Measurements from ENCODE around the gene INPP4B. TPM values are rescaled to one million over a fixed set of nuclear protein-coding genes. Genes with fewer than 3 reads are reported as not detected.
"Not testable (repeated sequence)": the region's sequence is repeated elsewhere in the genome, so short reads cannot be mapped to it uniquely, and the experiment has no call there.

INPP4B gene
- total RNA-seq, 1 donor from 2014 or later = 78.7 TPM

DNA sequence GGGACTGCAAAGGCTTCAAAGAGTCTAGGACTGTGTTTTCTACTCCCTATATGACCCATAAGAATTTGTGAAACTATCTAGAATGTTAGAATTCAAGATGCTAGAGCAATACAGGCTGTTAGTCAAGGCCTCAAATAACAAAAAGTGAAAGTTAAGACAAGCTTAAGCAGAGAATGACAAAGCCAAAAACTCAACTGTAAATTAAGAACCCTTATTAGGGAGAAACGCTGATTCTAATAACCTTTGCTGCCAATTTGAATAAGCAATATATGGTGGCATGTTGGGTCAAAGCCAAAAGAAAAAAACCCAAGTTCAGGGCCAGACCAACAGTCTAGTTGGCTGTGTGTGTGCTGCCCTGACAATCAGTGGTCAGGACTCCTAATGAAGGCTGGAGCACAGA is 160.0 kb downstream of the INPP4B start:
- DNase-seq (ENCODE audit: low spot score) = no peak

DNA sequence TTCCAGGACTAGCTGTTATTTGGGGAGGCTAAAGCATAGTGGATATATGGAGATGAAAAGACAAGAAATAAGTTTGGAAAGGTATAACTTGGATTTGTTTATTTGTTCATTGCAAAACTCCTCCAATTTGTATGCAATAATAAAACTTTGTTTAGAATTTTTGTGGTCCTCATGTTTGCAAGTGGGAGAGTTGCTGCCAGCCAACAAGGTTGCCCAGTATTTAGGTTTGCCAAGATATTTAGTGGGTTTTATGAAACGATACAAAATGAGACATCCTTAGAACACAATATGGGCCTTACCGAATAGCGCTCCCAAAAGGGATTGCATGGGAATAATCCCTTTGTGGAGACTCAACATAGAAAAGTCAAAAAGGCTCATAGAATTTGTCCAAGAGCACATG is 162.1 kb downstream of the INPP4B start:
- DNase-seq (ENCODE audit: low spot score) = no peak

DNA sequence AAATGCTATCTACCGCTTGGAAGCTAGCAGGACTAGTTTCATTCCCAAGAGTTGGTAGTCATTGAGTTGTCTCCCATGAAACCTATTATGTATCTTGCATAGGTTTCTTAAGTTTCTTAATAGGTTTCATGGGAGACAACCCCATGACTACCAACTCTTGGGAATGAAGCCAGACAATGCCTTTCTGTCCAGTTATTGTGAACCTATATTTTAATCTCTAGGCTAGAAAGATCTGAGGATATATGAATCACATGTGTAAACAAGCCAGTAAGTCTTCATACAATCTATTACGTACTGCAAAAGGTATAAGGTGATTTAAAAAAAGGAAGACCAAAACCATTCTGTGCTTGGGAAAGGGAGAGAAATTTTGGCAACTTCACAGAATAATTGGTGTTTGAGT is 162.6 kb downstream of the INPP4B start:
- DNase-seq (ENCODE audit: low spot score) = no peak

DNA sequence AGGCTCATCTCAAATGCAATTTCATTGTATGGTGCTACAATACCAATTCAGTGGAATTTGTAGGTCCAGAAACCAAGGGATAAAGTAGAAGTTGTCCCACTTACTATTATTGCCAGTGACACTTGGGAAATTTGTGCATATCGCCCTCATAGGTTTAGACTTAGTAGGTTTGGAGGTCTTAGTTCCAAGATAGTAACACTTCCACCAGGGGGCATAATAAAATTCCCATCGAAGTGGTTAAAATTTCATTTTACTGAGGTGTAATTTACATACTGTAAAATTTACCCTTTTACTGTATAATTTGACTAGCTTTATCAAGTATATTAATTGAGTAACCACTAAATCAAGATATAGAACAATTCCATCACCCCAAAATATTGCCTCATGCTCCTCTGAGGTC is 174.6 kb downstream of the INPP4B start:
- DNase-seq (ENCODE audit: low spot score) = no peak

DNA sequence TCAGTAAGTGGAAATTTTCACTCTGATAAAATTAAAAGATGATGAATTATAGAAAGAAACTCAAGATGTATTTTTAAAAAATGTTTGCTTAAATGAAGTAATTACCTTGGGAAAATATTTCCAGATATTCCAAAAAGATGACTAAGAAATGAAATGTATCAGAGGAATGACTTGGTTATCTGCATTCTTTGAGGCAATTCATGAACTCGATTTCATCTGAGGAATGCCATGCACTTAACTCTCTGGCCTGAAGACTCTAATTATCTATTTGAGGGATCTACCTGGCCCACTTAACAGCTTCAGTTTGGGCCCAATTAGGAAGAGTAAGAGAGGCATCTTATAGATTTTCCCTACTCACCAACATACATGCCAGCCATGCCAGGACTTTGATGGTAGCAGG is 182.3 kb downstream of the INPP4B start:
- no peak for DNase-seq (ENCODE audit: low spot score)

DNA sequence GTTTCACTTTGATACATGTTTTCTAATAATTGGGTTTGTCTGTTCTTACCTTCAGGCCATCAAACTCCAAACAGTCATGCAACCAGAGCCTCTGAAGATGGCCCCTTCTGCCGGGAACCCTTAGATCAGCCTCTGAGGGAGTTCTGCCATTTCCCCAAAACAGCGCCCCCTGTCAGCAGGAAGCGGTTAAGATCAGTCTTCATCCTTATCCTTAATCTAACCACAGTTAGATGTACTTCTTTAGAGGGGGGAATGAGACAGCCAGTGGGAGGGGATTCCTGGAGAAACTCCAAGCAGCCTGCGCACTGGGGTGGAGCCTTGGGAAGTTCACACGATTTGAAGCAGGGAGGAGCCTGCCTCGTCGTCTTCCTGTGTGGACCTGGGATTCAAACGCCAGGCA is 185.4 kb downstream of the INPP4B start:
- no peak for DNase-seq (ENCODE audit: low spot score)

DNA sequence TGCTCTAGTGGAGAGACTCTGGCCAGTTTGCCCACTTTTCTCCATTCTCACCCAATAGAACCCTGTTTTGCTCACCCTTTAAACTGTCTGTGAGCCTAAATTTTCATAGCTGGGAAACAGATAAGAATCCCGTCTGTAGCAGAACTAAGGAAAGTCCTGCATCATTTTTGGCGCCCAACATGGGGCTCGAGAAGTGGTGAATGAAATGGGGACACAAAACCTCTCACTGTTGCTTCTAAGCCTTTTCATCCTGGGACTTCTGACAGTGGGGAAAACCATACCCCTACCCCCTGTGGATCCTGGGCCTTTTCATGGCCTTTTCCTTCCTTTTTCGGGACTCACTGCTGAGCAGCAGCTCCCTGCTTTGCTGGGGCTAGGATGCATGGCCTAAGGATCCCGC is 189.9 kb downstream of the INPP4B start:
- DNase-seq (ENCODE audit: low spot score) = no peak

DNA sequence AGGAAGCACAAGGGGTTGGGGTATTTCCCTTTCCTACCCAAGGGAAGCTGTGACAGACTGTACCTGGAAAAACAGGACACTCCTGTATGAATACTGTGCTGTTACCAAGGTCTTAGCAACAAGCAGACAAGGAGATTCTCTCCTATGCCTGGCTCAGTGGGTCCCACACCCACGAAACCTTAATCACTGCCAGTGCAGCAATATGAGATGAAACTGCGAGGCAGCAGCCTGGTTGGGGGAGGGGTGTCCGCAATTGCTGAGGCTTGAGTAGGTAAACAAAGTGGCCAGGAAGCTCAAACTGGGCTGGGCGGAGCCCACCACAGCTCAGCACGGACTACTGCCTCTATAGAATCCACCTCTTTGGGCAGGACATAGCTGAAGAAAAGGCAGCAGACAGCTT is 197.7 kb downstream of the INPP4B start:
- no peak for DNase-seq (ENCODE audit: low spot score)

DNA sequence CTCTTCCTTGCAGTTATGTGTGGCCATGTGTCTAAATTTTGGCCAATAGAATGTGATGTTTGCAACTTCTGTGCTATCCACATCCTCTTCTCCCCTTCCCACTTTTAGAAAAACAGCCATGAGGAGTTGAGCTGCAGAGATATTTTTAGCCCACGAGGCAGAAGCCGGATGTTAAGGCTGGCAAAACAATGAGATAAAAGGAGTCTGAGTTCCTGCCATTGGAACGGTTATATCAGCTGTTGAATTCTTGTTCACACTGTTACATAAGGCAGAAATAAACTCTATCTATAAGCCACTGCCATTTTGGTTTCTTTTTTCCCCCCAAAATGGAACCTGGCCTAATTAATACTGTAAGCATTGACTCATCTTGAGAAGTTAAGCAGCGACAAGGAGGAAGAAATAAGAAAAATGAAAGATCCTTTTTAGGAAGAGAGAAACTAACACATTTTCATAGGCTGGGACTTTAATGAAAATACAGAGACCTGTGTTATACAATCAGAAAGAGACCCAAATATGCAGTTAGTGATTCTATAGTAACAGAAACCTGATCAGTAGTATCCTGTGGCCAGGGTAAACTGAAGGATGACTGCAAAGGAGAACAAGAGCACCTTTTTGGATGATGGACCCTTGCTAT is 200.5 kb downstream of the INPP4B start:
- peak; percentile 18 for DNase-seq (ENCODE audit: low spot score)

DNA sequence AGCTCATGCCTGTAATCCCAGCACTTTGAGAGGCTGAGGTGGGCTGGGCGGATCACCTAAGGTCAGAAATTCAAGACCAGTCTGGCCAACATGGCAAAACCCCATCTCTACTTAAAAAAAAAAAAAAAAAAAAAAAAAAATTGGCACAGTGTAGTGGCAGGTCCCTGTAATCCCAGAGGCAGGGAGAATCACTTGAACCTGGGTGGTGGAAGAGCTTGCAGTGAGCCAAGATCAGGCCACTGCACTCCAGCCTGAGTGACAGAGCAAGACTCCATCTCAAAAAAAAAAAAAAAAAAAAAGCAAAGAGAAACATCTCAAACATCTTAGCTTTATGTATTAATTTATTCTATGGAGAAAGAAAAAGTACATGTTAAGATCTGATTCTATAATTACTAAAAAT is 201.5 kb downstream of the INPP4B start:
- not testable (repeated sequence) for DNase-seq (ENCODE audit: low spot score)

DNA sequence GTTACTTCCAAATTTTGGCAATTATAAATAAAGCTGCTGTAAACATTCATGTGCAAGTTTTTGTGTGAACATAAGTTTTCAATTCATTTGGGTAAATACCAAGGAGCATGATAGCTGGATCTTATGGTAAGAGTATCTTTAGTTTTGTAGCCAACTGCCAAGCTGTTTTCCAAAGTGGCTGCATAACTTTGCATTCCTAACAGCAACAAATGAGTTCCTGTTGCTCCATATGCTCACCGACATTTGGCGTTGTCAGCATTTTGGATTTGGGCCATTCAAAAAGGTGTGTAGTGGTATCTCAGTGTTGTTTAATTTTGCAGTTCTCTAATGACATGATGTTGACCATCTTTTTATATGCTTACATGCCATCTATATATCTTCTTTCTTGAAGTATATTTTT is 208.5 kb downstream of the INPP4B start:
- DNase-seq (ENCODE audit: low spot score) = no peak

DNA sequence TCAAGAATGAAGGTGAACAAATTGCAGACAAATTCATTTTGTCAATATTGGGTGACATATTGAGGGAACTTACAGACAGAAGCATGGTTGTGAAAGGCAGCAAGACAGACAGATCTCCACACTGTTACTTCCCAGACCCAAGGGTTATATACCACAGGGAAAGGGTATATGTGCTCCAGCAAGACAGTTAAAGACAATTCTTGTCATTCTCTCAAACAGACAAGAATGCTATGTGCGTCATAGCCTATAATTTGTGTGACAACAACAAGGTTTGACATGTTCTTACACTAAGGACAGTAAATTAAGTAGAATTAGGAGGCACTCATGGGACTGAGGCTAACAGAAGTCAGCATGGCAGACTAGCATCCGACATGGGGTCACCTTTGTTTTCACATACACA is 214.3 kb downstream of the INPP4B start:
- DNase-seq (ENCODE audit: low spot score) = no peak

DNA sequence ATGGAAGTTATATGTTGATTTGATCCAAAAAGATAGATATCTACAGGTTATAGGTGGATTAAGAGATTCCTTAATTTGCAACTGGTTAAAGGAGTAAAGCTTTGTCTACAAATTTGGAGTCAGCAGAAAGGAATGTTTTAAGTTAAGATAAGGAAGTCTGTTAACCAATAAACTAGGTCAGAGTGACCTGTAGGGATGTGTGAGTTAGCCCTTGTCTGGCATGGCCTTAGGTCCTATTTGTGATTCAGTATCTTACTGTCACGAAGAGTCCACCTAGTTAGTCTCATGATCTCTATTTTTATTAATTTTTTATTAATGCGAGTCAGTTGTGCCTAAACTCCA is 230.8 kb downstream of the INPP4B start:
- DNase-seq (ENCODE audit: low spot score) = no peak

DNA sequence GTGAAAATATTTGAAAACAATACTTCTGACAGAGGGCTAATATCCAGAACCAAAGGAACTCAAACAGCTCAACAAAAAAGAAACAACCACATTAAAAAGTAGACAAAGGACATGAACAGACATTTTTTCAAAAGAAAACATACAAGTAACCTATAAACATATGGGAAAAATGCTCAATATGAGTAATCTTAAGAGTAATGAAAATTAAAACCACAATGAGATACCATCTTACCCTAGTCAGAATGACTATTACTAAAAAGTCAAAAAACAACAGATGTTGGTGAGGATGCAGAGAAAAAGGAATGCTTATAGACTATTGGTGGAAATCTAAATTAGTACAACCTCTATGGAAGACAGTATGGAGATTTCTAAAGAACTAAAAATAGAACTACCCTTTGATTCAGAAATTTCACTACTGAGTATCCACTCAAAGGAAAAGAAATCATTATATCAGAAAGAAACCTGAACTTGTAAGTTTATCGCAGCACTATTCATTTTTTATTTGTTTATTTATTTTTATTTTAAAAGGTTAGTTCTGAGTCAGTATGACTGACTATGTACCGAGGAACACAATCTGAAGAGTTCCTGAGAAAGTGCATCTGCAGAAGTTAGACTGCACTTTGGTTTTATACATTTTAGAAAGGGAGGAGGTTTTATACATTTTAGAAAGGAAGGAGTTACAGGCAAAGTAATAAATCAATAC is 231.3 kb downstream of the INPP4B start:
- no peak for DNase-seq (ENCODE audit: low spot score)

DNA sequence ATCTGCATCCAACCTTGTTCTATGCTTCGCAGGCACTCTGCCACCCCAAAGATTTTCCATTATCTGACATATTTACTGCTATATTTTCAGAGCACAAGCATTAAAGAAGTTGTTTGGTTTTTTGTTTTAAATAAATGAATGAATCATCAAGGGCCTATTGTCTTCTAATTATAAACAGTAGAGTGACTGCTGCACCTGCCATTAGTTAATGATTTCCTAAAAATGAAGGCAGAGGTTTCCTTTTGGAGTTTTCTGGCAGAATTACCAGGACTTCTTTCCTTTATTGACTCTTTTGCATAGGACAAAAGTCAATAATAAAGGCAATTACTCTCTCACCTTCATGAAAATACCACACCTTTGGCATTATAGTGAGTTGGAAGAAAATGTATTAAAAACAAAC is 238.1 kb downstream of the INPP4B start:
- no peak for DNase-seq (ENCODE audit: low spot score)

DNA sequence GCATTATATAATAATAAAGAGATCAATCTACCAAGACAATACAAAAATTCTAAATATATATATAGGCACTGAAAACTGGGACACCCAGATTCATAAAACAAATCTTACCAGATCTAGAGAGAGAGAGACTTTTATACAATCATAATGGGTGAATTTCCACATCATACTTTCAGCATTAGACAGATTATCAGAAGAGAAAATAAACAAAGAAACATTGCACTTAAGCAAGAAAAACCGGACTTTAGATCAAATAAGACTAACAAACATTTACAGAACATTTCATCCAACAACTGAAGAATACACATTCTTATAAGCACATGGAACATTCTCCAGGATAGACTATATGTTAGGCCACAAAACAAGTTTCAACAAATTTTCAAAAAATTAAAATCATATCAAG is 245.1 kb downstream of the INPP4B start:
- no peak for DNase-seq (ENCODE audit: low spot score)

DNA sequence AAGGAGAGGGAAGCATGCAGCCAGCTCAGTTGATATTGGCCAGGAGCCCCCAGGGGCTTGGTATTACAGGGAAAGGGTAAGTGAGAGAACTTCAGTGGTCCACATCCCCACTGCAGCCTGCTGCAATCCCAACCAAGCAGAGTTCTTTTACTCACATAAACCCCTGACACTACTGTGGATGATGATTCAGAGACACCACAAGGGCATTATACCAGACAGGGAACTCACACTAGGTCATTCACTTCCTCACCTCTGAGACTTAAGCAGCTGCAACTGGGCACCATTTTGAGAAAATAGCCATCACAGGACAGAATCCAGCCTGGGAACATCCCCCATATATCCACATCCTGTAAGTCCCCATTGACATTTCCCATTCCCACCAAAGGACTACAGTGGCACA is 248.0 kb downstream of the INPP4B start:
- no peak for DNase-seq (ENCODE audit: low spot score)

DNA sequence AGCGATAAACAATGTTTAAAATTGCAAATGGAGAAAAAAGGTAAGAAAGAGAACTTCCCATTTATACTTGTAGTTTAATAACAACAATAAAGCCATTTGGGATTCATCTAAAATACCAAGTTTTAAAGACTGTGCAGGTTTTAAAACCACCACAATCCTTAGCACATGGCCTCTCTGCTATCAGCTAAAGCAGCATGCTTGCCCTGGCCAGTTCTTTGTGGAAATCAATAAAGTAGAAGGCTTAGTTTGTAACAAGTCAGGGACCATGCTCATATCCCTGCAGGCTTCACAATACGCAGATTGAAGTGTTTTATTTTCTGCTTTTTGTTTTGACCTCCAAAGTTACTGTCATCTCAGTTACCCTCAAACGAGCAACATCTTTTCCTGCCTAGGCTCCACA is 249.5 kb downstream of the INPP4B start:
- peak; percentile 5 for DNase-seq (ENCODE audit: low spot score)

DNA sequence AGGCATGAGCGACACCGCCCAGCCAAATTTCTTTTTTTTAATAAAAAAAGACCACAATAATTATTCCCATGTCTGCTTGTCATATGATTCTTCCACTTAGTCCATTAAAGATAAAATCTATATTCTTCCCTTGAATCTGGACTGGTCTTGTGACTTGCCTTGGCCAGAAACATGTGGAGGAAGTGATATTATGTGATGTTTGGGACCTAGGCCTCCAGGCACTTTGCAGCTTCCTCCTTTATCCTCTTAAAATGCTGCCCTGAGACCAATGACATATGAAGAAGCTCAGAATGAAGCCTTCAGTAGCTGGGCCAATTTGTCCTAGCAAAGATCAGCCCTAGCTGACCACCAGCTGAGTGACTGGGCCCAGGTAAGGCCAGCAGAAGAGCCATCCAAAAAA is 250.0 kb downstream of the INPP4B start:
- no peak for DNase-seq (ENCODE audit: low spot score)

DNA sequence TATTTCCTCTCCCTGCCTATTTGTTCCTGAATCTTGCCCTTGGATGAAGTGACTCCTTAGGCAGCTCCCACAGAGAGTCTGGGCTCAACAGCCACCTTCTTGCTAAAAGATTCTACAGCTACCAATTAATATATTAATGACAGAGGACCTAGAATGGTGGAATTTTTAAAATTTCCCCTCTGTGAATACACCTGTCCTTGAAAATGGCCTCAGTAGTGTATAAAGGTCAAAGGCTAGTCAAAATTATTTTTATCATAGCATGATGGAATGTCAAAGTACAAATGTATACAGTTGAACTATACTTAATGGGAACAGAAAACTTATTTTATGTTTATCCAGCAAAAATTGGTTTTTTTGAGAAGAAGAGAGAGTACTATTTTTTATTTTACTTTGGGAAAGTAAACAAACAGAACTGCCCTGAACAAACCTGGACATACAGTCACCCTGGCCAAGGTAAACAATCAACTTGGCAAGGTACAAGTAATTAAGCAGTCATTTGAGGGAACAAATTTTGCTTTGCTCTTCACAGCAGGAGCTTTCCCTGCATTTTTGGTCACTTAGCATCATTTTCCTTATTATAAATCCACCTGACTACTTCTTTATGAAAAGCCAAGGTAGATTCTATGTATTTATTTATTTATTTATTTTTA is 250.8 kb downstream of the INPP4B start:
- DNase-seq (ENCODE audit: low spot score) = no peak

DNA sequence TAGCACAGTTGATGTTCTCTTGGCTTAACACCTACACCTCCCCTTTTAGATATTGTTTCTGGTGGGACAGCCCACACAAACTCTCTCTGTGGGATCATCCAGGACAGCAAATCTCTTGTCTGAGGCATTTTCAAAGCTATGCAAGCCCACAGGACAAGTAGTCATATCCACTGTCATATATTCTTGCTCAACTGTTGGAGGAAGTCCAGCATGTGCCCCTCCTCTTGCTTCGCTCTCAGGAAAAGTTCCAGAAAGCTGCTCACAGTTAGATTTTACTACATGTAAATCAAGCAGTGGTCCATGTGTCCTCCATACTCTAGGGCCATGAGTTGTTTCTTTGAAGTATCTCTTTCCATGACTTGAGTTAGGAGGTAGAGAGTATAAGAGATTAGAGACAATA is 260.7 kb downstream of the INPP4B start:
- no peak for DNase-seq (ENCODE audit: low spot score)

DNA sequence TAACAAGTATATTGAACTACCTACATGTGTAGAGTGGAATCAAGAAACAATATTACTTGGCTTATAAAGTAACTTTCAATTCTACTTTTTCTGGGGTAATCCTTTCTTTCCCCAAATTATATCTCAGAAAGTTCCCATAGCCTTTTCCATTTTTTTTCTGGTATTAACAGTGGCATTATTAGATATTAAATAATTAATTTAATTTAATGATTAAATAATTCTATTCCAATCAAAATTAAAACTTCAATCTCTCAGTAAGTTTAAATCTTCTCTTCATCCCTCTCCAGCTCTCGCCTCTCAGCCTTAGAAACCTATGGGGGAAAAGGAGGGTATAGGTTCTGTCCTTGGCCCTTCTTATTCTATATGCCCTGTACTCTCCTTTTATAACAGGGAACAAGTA is 262.4 kb downstream of the INPP4B start:
- DNase-seq (ENCODE audit: low spot score) = no peak

DNA sequence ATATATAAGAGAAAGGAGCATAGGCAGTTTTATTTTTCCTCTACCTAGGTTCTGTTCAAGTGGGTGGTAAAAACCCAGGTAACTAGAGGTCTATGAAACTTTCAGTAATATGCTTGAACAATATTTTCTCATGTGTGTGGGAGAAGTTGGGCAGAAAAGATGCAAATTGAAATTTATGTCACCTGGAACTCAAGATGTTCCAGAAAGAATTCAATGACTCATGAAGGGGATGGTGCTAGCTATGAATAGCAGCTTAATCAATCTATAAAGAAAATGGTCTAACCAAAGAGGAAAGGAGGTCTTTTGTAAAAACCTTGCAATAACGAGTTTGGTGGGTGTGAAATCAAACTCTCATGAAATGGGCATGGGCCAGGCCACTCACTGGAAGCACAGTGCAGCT is 263.8 kb downstream of the INPP4B start:
- no peak for DNase-seq (ENCODE audit: low spot score)

Measured in umbilical cord (tissue), 2 donors.